GM13976 (cell line): Measurements from ENCODE around the gene HOXB4.

ENCODE experiments used
- DNase-seq: peaks from one replicate; pipeline ENCODE4 v3.0.0; 2012; ENCODE audit warnings: low spot score
- in situ Hi-C: fragments of 300-500 bp; cut with MboI; formaldehyde crosslinking; loops from one replicate; pipeline ENCODE4 v1.12.0; 2022; ENCODE audit warnings: low sequenced_read_pairs, mixed read lengths, inconsistent platforms; ENCODE audit not compliant: unreplicated experiment
- TF ChIP-seq, protein P1 (sequence below): IDR thresholded peaks from 2 replicates; pipeline ENCODE4 v1.5.1; 2012; ENCODE audit warnings: borderline replicate concordance, mild to moderate bottlenecking; ENCODE audit not compliant: insufficient read depth; ENCODE audit errors: extremely low read depth, missing control alignments, control extremely low read depth

The HOXB4 gene

GRCh38 chr17:48583708-48584222 is 5.6 kb upstream of the HOXB4 start:
- TF ChIP-seq, protein P1, sequence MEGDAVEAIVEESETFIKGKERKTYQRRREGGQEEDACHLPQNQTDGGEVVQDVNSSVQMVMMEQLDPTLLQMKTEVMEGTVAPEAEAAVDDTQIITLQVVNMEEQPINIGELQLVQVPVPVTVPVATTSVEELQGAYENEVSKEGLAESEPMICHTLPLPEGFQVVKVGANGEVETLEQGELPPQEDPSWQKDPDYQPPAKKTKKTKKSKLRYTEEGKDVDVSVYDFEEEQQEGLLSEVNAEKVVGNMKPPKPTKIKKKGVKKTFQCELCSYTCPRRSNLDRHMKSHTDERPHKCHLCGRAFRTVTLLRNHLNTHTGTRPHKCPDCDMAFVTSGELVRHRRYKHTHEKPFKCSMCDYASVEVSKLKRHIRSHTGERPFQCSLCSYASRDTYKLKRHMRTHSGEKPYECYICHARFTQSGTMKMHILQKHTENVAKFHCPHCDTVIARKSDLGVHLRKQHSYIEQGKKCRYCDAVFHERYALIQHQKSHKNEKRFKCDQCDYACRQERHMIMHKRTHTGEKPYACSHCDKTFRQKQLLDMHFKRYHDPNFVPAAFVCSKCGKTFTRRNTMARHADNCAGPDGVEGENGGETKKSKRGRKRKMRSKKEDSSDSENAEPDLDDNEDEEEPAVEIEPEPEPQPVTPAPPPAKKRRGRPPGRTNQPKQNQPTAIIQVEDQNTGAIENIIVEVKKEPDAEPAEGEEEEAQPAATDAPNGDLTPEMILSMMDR, result no peak
- in situ Hi-C loops, result no loop called here
- DNase-seq, result no peak

GRCh38 chr17:48582750-48583069 is 4.6 kb upstream of the HOXB4 start:
- in situ Hi-C loops, result no loop called here
- TF ChIP-seq, protein P1, result no peak
- no peak for DNase-seq

DNA sequence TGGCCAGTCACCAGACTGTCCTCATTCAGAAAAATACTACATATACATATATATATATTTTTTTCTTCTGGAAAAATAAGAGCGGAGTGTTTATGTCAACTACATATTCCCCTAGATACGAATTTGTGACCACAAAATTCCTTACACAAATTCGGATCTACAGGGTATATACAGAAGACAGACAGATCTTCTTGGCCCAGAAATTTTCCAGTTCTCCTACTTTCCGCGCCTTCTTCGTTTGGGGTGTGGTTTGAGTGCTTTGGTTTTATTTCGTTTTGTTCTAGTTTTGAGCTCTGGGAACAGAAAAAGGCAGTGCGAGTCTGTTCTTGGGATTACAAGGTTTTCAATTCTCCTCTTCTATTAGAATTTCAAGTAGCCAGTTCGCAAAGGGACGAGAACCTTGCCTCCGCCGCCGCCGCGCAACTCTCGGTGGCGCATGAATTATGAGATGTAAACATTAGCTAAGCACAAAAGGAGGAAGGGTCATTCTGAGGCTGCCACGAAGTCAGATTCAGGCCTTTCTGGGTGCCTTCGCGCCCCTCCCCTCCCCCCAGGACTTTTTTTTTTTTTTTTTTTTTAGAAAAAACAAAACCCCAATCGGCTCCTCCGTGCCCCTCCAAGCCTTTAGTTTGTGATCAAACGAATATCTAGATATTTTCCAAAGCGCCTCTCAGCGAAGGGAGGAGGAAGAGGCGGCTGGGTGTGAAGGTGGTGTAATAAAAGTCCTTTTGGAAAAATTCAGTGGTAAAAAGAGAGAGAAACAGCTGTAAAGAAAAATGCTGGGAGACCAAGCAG is 1.8 kb upstream of the HOXB4 start:
- DNase-seq, result no peak
- TF ChIP-seq, protein P1, result no peak

DNA sequence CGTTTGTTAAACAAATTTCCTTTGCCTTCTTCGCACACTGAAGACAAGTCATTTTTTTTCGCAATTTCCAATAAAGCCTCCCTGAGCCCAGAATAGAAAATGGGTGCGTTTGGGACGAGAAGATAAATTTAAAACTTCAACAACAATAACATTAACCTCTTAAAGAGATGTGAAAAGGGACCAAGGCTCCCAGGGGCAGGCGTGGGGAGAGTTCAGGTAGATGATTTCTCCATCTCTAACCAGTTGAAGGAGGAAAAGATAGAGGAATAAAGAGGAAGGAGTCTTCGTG is 1.3 kb upstream of the HOXB4 start:
- in situ Hi-C loops, result no loop called here
- DNase-seq, result no peak
- TF ChIP-seq, protein P1, result no peak

More for the DNA sequence above, 1.8 kb upstream of the HOXB4 start:
- in situ Hi-C loops, result no loop called here

DNA sequence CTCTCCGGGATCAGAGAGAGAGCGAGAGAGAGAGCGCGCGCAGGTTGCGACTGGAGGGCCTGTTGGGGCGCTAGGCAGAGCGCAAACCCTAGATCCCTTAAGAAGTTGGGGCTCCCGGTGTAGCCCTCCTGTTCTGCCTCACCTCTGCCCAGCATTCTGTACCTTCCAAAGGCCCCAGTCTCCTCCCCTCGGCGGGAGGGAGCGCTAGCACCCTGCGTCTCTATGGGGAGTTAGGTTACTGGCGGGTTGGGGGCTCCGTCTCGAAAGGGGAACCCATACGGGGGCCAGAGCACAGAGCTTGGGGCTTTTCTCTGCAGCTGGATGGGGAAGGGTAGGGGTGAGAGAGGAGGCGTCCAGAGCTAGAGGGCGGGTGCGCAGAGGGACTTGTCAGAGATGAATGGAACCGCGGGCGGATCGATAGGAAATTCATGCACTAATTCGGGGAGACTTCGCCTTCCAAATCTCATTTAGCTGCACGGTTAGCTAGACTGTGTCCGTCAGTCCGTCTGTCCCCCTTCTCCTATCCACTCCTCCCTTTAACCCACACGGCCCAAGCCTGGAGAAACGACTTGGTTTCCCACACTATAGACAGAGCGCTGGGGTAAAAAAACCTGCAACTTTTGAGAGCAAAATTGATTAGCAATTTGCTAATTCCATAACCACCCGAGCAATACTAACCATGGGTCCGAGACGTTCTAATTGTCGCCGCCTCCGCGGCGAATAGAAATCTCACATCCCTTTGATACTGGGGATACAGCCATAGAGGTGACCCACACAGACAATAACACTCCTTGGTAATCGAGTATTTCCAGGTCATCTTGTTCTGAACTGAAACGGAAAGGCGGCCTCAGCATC is 693 bp upstream of the HOXB4 start:
- TF ChIP-seq, protein P1, result no peak
- no peak for DNase-seq
- in situ Hi-C loops, result no loop called here

- in situ Hi-C loops, result no loop called here
- DNase-seq, result peak; percentile 54
- TF ChIP-seq, protein P1, result no peak
Observed at GRCh38 chr17:48577330-48577945, 712 bp downstream of the HOXB4 start.
